HEK293 (cell line): ENCODE measurements around the gene MGMT.
A peak's percentile ranks its signal among the peaks of the same experiment; 100 is the strongest.

Source experiments
- CTCF ChIA-PET: fragments of 350-600 bp; formaldehyde crosslinking; extraction: SDS; loops from one replicate; lab custom pipeline; 2021; ENCODE audit warnings: antibody characterized with exemption; lab: Yijun Ruan, JAX
- POLR2A ChIA-PET: fragments of 300-600 bp; formaldehyde crosslinking; extraction: SDS; loops from one replicate; lab custom pipeline; 2020; ENCODE audit warnings: antibody characterized with exemption, inconsistent platforms; lab: Yijun Ruan, JAX
- H3K27ac ChIP-seq: fragments of 200-500 bp; sonication (Bioruptor generic); 2 replicates; pipeline ENCODE4 v1.5.1; 2014; ENCODE audit warnings: low read depth, low read length, control low read depth, inconsistent platforms; ENCODE audit errors: extremely low read depth
- H3K36me3 ChIP-seq, 2 experiments: fragments of 200-500 bp in 1 of 2; sonication (Bioruptor generic) in 1 of 2; 1 replicate in 1 of 2; 2 replicates in 1 of 2; pipeline ENCODE4 v1.5.1; 2014 to 2017; ENCODE audit warnings: inconsistent platforms in 2 of 2, low read length in 2 of 2; ENCODE audit not compliant: control insufficient read depth in 2 of 2, insufficient read depth in 1 of 2
- H3K4me1 ChIP-seq: fragments of 200-500 bp; sonication (Bioruptor generic); 2 replicates; pipeline ENCODE4 v1.5.1; 2014; ENCODE audit warnings: mild to moderate bottlenecking, low read length, inconsistent platforms; ENCODE audit not compliant: control insufficient read depth, insufficient read depth
- H3K4me3 ChIP-seq: 2 replicates; pipeline ENCODE4 v1.5.1; 2011; ENCODE audit warnings: low read depth, mild to moderate bottlenecking, control low read depth, low read length, moderate library complexity
- H3K9me3 ChIP-seq: fragments of 200-500 bp; sonication (Bioruptor generic); 2 replicates; pipeline ENCODE4 v1.5.1; 2014; ENCODE audit warnings: low read depth, low read length, inconsistent platforms; ENCODE audit not compliant: control insufficient read depth, insufficient read depth
- GLIS2 ChIP-seq: fragments of 450-650 bp; formaldehyde crosslinking; IDR thresholded peaks from 2 replicates; pipeline ENCODE4 v1.5.1; 2016; ENCODE audit warnings: missing biosample characterization, missing genetic modification characterization
- WT1 ChIP-seq: fragments of 450-650 bp; formaldehyde crosslinking; IDR thresholded peaks from 2 replicates; pipeline ENCODE4 v1.5.1; 2016; ENCODE audit warnings: missing biosample characterization, missing genetic modification characterization
- YY1 ChIP-seq: fragments of 450-650 bp; formaldehyde crosslinking; IDR thresholded peaks from 2 replicates; pipeline ENCODE4 v1.5.1; 2018; ENCODE audit warnings: missing biosample characterization, missing genetic modification characterization
- ZBTB1 ChIP-seq: fragments of 450-650 bp; formaldehyde crosslinking; IDR thresholded peaks from 2 replicates; pipeline ENCODE4 v1.5.1; 2016; ENCODE audit warnings: missing biosample characterization, missing genetic modification characterization
- ZIC2 ChIP-seq: fragments of 450-650 bp; formaldehyde crosslinking; IDR thresholded peaks from 2 replicates; pipeline ENCODE4 v1.5.1; 2016; ENCODE audit warnings: missing biosample characterization, missing genetic modification characterization
- ZNF140 ChIP-seq: fragments of 450-650 bp; formaldehyde crosslinking; IDR thresholded peaks from 2 replicates; pipeline ENCODE4 v1.5.1; 2016; ENCODE audit warnings: missing biosample characterization, missing genetic modification characterization
- ZNF175 ChIP-seq: fragments of 450-650 bp; formaldehyde crosslinking; IDR thresholded peaks from 2 replicates; pipeline ENCODE4 v1.5.1; 2016; ENCODE audit warnings: missing biosample characterization, missing genetic modification characterization
- ZNF202 ChIP-seq: fragments of 450-650 bp; formaldehyde crosslinking; IDR thresholded peaks from 2 replicates; pipeline ENCODE4 v1.5.1; 2016; ENCODE audit warnings: missing biosample characterization, missing genetic modification characterization, borderline replicate concordance
- ZNF423 ChIP-seq: fragments of 450-650 bp; formaldehyde crosslinking; IDR thresholded peaks from 2 replicates; pipeline ENCODE4 v1.5.1; 2016; ENCODE audit warnings: missing biosample characterization, missing genetic modification characterization
- ZNF654 ChIP-seq: fragments of 450-650 bp; formaldehyde crosslinking; IDR thresholded peaks from 2 replicates; pipeline ENCODE4 v1.5.1; 2016; ENCODE audit warnings: low read depth, missing biosample characterization, missing genetic modification characterization
- TF ChIP-seq, protein P1 (sequence below): fragments of 450-650 bp; formaldehyde crosslinking; IDR thresholded peaks from 2 replicates; pipeline ENCODE4 v1.5.1; 2016; ENCODE audit warnings: missing biosample characterization, missing genetic modification characterization, low read depth
- TF ChIP-seq, protein P2 (sequence below): fragments of 450-650 bp; formaldehyde crosslinking; IDR thresholded peaks from 2 replicates; pipeline ENCODE4 v1.5.1; 2016; ENCODE audit warnings: missing biosample characterization, missing genetic modification characterization, borderline replicate concordance
- TF ChIP-seq, protein P3 (sequence below): fragments of 450-650 bp; formaldehyde crosslinking; IDR thresholded peaks from 2 replicates; pipeline ENCODE4 v1.5.1; 2017; ENCODE audit warnings: missing biosample characterization, missing genetic modification characterization
- TF ChIP-seq, protein P4 (sequence below): IDR thresholded peaks from 2 replicates; pipeline ENCODE4 v1.6.1; 2011; ENCODE audit warnings: mild to moderate bottlenecking, low read depth, low read length, borderline replicate concordance

Gene MGMT

DNA sequence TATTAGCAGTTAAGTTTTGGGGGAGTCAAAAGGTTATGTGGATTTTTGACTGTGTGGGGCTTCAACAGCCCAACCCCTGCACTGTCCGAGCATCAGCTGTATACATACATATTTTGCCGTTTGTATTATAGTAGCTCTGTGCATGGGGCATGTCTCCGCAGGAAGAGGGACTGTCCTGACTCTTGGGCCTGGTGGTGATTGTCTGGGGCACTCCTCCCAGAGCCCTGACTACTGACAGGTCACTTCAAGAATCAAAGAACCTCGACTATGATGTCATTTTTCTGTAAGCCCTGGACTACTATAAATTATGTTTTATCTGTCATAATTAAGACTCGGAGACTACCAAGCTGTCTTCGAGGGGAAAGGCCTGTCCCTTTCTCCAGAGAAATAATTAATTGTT lies 51.8 kb downstream of the MGMT start:
- POLR2A ChIA-PET: no interaction called here
- no peaks in the 10 kb centered on the region for H3K9me3 ChIP-seq
- no peak for TF ChIP-seq ZNF202 (tag by site-specific recombination)
- TF ChIP-seq, protein P1, sequence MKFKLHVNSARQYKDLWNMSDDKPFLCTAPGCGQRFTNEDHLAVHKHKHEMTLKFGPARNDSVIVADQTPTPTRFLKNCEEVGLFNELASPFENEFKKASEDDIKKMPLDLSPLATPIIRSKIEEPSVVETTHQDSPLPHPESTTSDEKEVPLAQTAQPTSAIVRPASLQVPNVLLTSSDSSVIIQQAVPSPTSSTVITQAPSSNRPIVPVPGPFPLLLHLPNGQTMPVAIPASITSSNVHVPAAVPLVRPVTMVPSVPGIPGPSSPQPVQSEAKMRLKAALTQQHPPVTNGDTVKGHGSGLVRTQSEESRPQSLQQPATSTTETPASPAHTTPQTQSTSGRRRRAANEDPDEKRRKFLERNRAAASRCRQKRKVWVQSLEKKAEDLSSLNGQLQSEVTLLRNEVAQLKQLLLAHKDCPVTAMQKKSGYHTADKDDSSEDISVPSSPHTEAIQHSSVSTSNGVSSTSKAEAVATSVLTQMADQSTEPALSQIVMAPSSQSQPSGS (tag by site-specific recombination): peak; percentile 41; the same call in 1 of the 2 replicates

DNA sequence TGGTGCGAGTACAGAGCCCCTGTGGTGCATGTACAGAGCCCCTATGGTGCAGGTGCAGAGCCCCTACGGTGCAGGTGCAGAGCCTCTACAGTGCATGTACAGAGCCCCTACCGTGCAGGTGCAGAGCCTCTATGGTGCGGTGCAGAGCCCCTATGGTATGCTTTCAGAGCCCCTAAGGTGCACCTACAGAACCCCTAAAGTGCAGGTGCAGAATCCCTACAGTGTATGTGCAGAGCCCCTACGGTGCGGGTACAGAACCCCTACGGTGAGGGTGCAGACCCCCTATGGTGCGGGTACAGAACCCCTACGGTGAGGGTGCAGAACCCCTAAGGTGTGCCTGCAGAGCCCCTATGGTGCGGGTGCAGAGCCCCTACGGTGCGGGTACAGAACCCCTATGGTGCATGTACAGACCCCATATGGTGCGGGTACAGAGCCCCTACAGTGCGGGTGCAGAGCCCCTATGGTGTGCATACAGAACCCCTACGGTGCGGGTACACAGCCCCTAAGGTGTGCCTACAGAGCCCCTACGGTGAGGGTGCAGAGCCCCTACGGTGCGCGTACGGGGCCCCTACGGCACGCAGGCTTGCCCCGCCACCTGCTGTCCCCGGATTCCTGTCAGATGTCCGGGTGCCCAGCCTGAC lies 53.5 kb downstream of the MGMT start:
- POLR2A ChIA-PET: no interaction called here
- TF ChIP-seq ZIC2 (tag by site-specific recombination) (peak; percentile 79), GLIS2 (tag by site-specific recombination) (peak; percentile 15; the same call in 1 of the 2 replicates), ZNF423 (tag by site-specific recombination) (peak; percentile 21; the same call in 1 of the 2 replicates)
- TF ChIP-seq, protein P2, sequence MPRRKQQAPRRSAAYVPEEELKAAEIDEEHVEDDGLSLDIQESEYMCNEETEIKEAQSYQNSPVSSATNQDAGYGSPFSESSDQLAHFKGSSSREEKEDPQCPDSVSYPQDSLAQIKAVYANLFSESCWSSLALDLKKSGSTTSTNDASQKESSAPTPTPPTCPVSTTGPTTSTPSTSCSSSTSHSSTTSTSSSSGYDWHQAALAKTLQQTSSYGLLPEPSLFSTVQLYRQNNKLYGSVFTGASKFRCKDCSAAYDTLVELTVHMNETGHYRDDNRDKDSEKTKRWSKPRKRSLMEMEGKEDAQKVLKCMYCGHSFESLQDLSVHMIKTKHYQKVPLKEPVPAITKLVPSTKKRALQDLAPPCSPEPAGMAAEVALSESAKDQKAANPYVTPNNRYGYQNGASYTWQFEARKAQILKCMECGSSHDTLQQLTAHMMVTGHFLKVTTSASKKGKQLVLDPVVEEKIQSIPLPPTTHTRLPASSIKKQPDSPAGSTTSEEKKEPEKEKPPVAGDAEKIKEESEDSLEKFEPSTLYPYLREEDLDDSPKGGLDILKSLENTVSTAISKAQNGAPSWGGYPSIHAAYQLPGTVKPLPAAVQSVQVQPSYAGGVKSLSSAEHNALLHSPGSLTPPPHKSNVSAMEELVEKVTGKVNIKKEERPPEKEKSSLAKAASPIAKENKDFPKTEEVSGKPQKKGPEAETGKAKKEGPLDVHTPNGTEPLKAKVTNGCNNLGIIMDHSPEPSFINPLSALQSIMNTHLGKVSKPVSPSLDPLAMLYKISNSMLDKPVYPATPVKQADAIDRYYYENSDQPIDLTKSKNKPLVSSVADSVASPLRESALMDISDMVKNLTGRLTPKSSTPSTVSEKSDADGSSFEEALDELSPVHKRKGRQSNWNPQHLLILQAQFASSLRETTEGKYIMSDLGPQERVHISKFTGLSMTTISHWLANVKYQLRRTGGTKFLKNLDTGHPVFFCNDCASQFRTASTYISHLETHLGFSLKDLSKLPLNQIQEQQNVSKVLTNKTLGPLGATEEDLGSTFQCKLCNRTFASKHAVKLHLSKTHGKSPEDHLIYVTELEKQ: no peak
- TF ChIP-seq, protein P3, sequence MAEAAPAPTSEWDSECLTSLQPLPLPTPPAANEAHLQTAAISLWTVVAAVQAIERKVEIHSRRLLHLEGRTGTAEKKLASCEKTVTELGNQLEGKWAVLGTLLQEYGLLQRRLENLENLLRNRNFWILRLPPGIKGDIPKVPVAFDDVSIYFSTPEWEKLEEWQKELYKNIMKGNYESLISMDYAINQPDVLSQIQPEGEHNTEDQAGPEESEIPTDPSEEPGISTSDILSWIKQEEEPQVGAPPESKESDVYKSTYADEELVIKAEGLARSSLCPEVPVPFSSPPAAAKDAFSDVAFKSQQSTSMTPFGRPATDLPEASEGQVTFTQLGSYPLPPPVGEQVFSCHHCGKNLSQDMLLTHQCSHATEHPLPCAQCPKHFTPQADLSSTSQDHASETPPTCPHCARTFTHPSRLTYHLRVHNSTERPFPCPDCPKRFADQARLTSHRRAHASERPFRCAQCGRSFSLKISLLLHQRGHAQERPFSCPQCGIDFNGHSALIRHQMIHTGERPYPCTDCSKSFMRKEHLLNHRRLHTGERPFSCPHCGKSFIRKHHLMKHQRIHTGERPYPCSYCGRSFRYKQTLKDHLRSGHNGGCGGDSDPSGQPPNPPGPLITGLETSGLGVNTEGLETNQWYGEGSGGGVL (tag by site-specific recombination): no peak

More for the DNA sequence above, 51.8 kb downstream of the MGMT start:
- H3K4me3 ChIP-seq: no peak overlapping the region
- no peaks in the 10 kb centered on the region for H3K4me1 ChIP-seq
- H3K36me3 ChIP-seq: no peaks in the 10 kb centered on the region
- CTCF ChIA-PET: no interaction called here
- no peak overlapping the region for H3K27ac ChIP-seq

DNA sequence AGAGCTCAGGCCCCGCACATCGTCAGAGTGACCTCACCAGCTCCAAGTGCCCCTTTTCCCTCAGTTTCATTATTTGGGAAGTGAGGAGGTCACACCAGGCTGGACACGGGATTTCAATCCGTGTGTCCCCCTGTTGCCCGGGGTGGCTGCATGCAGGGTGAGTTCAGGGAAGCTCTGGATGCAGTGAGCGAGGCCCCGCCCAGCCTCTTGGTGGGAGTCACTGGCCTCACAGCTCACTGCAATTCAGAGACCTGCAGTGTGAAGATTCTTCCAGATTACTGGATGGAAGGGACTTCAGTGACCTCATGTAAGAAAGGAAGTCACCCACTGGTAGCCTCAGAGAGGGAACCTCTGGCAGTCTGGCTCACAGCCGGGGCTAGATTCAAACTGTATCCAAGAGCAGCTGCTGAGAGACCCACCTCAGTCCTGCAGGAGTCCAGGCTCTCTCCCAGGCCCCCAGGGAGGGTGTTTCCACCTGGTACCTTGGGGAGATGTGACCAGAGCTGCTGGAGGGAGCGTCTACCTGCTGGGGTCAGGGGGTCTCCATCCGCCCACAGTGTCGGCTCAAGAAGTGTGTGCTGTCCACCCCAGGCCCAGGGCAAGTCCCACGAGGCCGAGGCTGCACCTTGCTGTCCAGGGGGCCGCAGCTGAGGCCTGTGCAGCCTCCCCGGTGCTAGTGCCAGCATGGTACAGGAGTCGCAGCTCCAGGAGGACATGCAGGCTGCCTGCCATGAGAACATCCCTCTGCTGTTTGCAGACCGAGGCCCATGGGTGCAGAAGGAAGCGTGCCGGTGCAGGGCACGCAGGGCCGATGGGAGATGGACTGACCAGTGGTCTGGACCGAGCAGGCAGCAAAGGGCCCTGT lies 54.4 kb downstream of the MGMT start:
- Histone ChIP-seq H3K36me3 (no peaks in the 10 kb centered on the region), H3K27ac (no peak overlapping the region), H3K9me3 (no peaks in the 10 kb centered on the region), H3K4me3 (no peak overlapping the region), H3K4me1 (peaks cover 3% of the 10 kb centered on the region; the same call in 1 of the 2 replicates)
- ChIA-PET POLR2A (no interaction called here), CTCF (interaction anchor here (0.7 kb wide), 1 partner anchor 20 kb away, joined by 3 read pairs; no protein-coding TSS in a partner anchor)
- TF ChIP-seq ZNF654 (tag by site-specific recombination): no peak
- TF ChIP-seq, protein P3 (tag by site-specific recombination): no peak
- no peak for TF ChIP-seq ZBTB1
- TF ChIP-seq, protein P4, sequence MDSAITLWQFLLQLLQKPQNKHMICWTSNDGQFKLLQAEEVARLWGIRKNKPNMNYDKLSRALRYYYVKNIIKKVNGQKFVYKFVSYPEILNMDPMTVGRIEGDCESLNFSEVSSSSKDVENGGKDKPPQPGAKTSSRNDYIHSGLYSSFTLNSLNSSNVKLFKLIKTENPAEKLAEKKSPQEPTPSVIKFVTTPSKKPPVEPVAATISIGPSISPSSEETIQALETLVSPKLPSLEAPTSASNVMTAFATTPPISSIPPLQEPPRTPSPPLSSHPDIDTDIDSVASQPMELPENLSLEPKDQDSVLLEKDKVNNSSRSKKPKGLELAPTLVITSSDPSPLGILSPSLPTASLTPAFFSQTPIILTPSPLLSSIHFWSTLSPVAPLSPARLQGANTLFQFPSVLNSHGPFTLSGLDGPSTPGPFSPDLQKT: no peak
- no peak for TF ChIP-seq ZNF175 (tag by site-specific recombination)
- no peak for TF ChIP-seq ZNF140 (tag by site-specific recombination)
- TF ChIP-seq YY1 (tag by site-specific recombination): no peak
- TF ChIP-seq, protein P2: no peak
- TF ChIP-seq WT1 (tag by site-specific recombination): no peak

More for the DNA sequence above, 53.5 kb downstream of the MGMT start:
- CTCF ChIA-PET: no interaction called here
- no peaks in the 10 kb centered on the region for H3K9me3 ChIP-seq
- H3K4me3 ChIP-seq: no peak overlapping the region
- H3K4me1 ChIP-seq: no peaks in the 10 kb centered on the region
- H3K36me3 ChIP-seq: no peaks in the 10 kb centered on the region
- no peak overlapping the region for H3K27ac ChIP-seq
